ENCODE data around the gene CZIB.

GRCh38 chr1:53244141-53244540, 23.7 kb upstream of the CZIB start:
- TF ChIP-seq CTCF (IDR thresholded peaks at IDR 0.05; ENCODE audit: low read depth, low read length) (no peak), EZH2phosphoT487 (IDR thresholded peaks at IDR 0.05; ENCODE audit: low read depth) (no peak)
